Type B pancreatic cell (in vitro differentiated cells): ENCODE measurements around the gene MAGI3. TPM values are rescaled to one million over a fixed set of nuclear protein-coding genes. Genes with fewer than 3 reads are reported as not detected.

ENCODE experiments used
- DNase-seq: peaks from one replicate; pipeline ENCODE4 v3.0.0; 2021; ENCODE audit warnings: mixed read lengths; ENCODE audit not compliant: unreplicated experiment; ENCODE audit errors: extremely low spot score
- H3K27ac Mint-ChIP-seq: 2 replicates; pipeline ENCODE4 v1.8.0; 2021; ENCODE audit warnings: mild to moderate bottlenecking, mixed read lengths
- H3K27me3 Mint-ChIP-seq: 2 replicates; pipeline ENCODE4 v1.8.0; 2021; ENCODE audit warnings: mixed read lengths
- H3K36me3 Mint-ChIP-seq: 2 replicates; pipeline ENCODE4 v1.8.0; 2021; ENCODE audit warnings: mixed read lengths
- H3K4me1 Mint-ChIP-seq: one replicate; pipeline ENCODE4 v1.8.0; 2021; ENCODE audit warnings: mixed read lengths; ENCODE audit not compliant: unreplicated experiment
- H3K4me3 Mint-ChIP-seq: 2 replicates; pipeline ENCODE4 v1.8.0; 2021; ENCODE audit warnings: mild to moderate bottlenecking, mixed read lengths
- H3K9me3 Mint-ChIP-seq: 2 replicates; pipeline ENCODE4 v1.8.0; 2021; ENCODE audit warnings: mixed read lengths
- total RNA-seq: library from RNA; stranded (reverse); gene quantifications from 2 replicates; pipeline ENCODE4 v1.2.1, GENCODE V29; 2021; ENCODE audit warnings: low replicate concordance
- TF ChIP-seq, protein P1 (sequence below): fragments of 200-600 bp; sonication (generic); conservative IDR thresholded peaks from 2 replicates; pipeline ENCODE4 v1.5.0; 2021; ENCODE audit warnings: antibody characterized with exemption, mild to moderate bottlenecking

The MAGI3 gene
- total RNA-seq, 1 donor from 2014 or later: 19.2 TPM

DNA sequence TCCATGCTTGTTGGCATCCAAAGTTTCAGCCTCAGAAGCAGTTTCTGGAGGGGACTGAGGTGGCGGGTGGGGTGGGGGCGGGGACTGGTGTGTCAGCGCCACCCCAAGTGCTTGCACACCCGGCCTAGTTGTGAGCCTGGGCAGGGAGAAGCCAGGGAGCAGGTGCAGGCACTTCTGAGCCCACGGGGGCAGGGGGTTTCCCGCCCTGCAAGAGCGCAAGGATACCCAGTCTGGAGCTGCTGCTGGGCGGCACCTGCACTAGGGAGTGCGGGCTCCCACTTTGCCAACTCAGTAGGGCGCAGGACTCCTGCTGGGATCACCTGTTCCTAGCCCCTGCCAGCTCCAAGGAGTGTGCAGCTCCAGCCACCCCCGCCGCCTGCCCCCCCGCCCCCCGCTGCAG lies 33.5 kb downstream of the MAGI3 start:
- Mint-ChIP-seq H3K27ac (no peak overlapping the region), H3K4me3 (no peak overlapping the region), H3K27me3 (no peaks in the 10 kb centered on the region), H3K4me1 (no peaks in the 10 kb centered on the region), H3K9me3 (peaks cover 5% of the 10 kb centered on the region), H3K36me3 (peaks cover 13% of the 10 kb centered on the region)
- TF ChIP-seq, protein P1, sequence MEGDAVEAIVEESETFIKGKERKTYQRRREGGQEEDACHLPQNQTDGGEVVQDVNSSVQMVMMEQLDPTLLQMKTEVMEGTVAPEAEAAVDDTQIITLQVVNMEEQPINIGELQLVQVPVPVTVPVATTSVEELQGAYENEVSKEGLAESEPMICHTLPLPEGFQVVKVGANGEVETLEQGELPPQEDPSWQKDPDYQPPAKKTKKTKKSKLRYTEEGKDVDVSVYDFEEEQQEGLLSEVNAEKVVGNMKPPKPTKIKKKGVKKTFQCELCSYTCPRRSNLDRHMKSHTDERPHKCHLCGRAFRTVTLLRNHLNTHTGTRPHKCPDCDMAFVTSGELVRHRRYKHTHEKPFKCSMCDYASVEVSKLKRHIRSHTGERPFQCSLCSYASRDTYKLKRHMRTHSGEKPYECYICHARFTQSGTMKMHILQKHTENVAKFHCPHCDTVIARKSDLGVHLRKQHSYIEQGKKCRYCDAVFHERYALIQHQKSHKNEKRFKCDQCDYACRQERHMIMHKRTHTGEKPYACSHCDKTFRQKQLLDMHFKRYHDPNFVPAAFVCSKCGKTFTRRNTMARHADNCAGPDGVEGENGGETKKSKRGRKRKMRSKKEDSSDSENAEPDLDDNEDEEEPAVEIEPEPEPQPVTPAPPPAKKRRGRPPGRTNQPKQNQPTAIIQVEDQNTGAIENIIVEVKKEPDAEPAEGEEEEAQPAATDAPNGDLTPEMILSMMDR: no peak
- no peak for DNase-seq

GRCh38 chr1:113429461-113430153 lies 39.3 kb downstream of the MAGI3 start:
- Mint-ChIP-seq H3K27ac (no peak overlapping the region), H3K27me3 (no peaks in the 10 kb centered on the region), H3K36me3 (peaks cover 6% of the 10 kb centered on the region), H3K4me3 (no peak overlapping the region), H3K9me3 (no peaks in the 10 kb centered on the region), H3K4me1 (no peaks in the 10 kb centered on the region)
- TF ChIP-seq, protein P1: no peak
- DNase-seq: no peak

DNA sequence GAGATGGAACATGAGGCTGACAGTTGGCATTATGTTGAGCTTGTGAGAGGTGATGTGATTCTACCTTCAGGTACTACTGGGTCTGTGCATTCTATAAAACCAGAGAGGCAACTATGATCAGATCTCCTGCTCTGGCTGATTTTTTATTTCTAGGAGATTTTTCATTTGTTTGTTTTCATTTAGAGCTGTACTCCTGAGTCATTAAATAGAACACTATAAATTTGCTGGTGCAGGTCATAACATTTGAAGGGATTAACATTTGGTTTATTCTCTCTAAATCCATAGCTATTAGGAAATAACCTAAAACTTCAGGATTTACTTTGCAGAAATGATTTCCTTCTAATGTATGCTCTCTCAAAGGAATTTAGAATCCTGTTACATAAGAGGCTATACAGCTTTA lies 42.9 kb downstream of the MAGI3 start:
- TF ChIP-seq, protein P1: no peak
- H3K27me3 Mint-ChIP-seq: no peaks in the 10 kb centered on the region
- H3K36me3 Mint-ChIP-seq: no peaks in the 10 kb centered on the region
- H3K27ac Mint-ChIP-seq: no peak overlapping the region
- no peaks in the 10 kb centered on the region for H3K9me3 Mint-ChIP-seq
- DNase-seq: no peak
- no peaks in the 10 kb centered on the region for H3K4me1 Mint-ChIP-seq
- H3K4me3 Mint-ChIP-seq: no peak overlapping the region

GRCh38 chr1:113434081-113434873 lies 44.0 kb downstream of the MAGI3 start:
- no peak for DNase-seq
- Mint-ChIP-seq H3K36me3 (no peaks in the 10 kb centered on the region), H3K4me3 (no peak overlapping the region), H3K27ac (no peak overlapping the region), H3K9me3 (no peaks in the 10 kb centered on the region), H3K4me1 (peaks cover 6% of the 10 kb centered on the region), H3K27me3 (no peaks in the 10 kb centered on the region)
- TF ChIP-seq, protein P1: no peak

DNA sequence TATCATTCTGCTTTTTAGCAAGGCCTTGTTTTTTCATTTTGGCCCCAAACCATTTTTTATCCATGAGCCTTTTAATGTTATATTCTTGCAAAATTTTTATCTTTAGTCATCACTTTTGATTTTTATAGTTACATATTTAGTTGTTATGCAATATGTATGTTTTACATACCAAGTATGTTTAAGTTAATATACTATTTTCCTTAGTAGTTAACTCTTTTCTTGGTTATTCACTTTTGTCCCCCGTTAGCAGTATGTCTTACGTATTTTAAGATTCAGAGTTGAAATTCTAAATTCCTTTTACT lies 44.5 kb downstream of the MAGI3 start:
- no peak overlapping the region for H3K4me3 Mint-ChIP-seq
- TF ChIP-seq, protein P1: no peak
- H3K36me3 Mint-ChIP-seq: no peaks in the 10 kb centered on the region
- no peak for DNase-seq
- H3K27me3 Mint-ChIP-seq: no peaks in the 10 kb centered on the region
- H3K27ac Mint-ChIP-seq: no peak overlapping the region
- H3K9me3 Mint-ChIP-seq: no peaks in the 10 kb centered on the region
- peaks cover 6% of the 10 kb centered on the region for H3K4me1 Mint-ChIP-seq
